GM13977 (cell line): ENCODE results near the gene RPS23.

Experiments
- DNase-seq: peaks from one replicate; pipeline ENCODE4 v3.0.0; 2012; ENCODE audit warnings: low spot score
- in situ Hi-C: fragments of 300-500 bp; cut with MboI; formaldehyde crosslinking; loops from one replicate; pipeline ENCODE4 v1.12.0; 2022; ENCODE audit warnings: low sequenced_read_pairs, low pct_unique_long_range_greater_than_20kb, mixed read lengths, inconsistent platforms; ENCODE audit not compliant: unreplicated experiment
- TF ChIP-seq, protein P1 (sequence below): IDR thresholded peaks from 2 replicates; pipeline ENCODE4 v1.5.1; 2012; ENCODE audit warnings: mild to moderate bottlenecking, control low read depth; ENCODE audit not compliant: insufficient read depth; ENCODE audit errors: extremely low read depth, missing control alignments

RPS23 gene

DNA sequence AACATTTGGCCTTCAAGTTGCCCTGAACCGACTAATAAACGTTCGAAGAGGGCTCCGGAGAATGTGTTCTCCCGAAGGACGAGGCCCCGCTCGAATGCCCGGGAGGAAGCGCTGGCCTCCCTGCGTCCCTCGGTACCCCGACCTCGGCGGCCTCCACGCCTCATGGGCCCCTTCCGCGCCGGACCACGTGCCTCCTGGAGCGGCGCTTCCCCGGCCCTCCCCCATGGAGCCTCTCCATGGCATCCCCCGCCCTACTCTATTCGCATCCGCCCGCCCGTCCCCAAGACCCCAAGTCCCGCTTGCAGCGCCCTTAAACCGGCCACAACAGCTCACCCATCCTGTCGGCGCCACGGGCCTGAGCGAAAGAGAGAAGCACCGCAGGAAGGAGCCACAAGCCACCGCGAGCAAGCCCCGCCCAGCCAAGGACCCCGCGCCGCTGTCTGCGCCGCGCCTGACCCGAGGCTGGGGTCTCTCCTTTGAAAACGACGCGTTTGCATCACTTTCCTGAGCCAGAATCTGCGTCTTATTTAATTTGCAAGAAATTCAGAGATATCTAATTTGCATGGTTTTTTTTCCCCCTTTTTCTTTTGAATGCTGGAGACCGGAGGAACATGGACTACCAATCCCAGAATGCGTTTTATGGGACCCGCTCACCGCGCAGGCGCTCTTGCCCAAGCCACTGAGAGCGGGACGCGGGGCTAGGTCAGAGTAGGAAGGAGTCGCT lies at the start of gene RPS23:
Gene RPS23 (minus strand): TSS at position 368 of the 724 bp plus-strand sequence. CDS start 31 bp downstream, at position 337.
- TF ChIP-seq, protein P1, sequence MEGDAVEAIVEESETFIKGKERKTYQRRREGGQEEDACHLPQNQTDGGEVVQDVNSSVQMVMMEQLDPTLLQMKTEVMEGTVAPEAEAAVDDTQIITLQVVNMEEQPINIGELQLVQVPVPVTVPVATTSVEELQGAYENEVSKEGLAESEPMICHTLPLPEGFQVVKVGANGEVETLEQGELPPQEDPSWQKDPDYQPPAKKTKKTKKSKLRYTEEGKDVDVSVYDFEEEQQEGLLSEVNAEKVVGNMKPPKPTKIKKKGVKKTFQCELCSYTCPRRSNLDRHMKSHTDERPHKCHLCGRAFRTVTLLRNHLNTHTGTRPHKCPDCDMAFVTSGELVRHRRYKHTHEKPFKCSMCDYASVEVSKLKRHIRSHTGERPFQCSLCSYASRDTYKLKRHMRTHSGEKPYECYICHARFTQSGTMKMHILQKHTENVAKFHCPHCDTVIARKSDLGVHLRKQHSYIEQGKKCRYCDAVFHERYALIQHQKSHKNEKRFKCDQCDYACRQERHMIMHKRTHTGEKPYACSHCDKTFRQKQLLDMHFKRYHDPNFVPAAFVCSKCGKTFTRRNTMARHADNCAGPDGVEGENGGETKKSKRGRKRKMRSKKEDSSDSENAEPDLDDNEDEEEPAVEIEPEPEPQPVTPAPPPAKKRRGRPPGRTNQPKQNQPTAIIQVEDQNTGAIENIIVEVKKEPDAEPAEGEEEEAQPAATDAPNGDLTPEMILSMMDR = no peak
- in situ Hi-C loops = no loop called here

DNA sequence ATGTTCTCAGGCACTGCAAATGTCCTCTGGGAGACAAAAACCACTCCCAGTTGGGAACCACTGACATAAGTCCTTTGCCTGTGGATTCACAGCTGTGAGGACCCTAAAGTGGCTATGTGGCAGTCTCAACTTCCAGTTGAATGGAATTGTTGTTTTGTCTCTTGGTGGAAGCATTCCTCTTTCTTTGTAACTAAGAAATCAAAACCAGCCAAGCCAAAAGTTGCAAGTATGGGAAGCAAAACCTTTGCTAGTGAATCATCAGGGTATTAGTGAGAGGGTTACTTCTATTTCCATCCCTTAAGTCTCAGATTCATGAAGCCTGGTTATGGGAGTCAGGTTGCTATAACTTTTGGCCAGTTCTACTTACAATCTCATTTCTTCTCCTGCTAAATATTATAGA lies 49.8 kb upstream of the RPS23 start:
- in situ Hi-C loops = no loop called here
- no peak for DNase-seq
- TF ChIP-seq, protein P1 = no peak

More for the DNA sequence above, at the start of gene RPS23:
- DNase-seq = peak; percentile 83

DNA sequence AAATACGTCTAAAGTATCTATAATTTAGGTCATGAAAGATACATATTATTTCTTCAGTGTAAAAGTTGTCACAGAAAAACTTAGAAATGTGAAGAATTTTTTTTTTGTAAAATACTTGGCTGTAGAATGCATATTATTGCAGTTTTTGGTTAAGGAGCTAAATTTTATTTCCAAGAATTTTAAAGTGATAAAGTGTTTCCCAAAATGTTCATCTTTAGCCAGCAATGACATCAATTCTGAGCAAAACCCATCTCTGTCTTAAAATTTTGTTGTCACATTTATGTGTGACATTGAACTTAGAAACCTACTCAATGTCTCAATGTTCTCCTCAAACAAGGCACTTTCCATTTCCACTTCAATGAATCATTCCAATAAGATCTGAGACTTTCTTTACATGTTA lies 47.8 kb upstream of the RPS23 start:
- TF ChIP-seq, protein P1 = no peak
- in situ Hi-C loops = no loop called here
- DNase-seq = no peak

DNA sequence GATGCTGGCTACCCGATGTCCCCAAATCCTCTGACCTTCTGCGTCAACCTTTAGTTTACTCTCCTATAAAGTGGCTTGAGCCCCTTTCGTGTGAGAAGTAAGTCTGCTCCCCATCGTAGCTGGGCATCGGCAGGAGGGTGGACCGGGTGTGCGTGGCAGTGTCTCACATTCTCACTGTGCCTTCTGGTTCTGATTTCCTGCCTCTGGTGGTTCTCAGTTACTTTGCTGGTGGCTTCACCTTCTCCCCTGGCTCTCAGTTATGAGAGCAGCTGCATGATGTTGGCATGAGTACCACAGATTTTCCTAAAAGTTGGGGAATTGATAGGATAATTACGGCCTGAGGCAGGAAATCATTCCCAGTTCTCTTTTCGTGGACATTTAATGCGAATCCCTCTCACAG lies 47.0 kb upstream of the RPS23 start:
- in situ Hi-C loops = no loop called here
- TF ChIP-seq, protein P1 = no peak
- no peak for DNase-seq

DNA sequence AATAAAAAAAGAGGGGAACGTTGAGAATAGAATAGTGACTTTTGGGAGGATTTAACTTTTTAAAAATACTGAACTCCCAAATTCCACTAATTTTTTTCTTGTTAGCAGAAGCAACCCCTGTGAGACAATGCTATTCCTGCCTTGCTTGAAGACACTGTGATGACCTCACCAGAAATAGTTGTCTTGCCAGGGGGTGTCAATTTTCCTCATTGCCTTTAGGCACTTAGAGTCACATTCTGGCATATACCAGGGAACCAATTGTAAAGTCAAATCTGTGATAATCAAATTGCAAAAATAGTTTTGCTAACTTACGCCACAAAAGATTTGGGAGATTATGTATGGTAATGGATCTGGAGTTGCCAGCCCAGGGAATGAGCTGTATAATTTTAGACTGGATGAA lies 42.8 kb upstream of the RPS23 start:
- DNase-seq = no peak
- TF ChIP-seq, protein P1 = no peak
- in situ Hi-C loops = no loop called here

DNA sequence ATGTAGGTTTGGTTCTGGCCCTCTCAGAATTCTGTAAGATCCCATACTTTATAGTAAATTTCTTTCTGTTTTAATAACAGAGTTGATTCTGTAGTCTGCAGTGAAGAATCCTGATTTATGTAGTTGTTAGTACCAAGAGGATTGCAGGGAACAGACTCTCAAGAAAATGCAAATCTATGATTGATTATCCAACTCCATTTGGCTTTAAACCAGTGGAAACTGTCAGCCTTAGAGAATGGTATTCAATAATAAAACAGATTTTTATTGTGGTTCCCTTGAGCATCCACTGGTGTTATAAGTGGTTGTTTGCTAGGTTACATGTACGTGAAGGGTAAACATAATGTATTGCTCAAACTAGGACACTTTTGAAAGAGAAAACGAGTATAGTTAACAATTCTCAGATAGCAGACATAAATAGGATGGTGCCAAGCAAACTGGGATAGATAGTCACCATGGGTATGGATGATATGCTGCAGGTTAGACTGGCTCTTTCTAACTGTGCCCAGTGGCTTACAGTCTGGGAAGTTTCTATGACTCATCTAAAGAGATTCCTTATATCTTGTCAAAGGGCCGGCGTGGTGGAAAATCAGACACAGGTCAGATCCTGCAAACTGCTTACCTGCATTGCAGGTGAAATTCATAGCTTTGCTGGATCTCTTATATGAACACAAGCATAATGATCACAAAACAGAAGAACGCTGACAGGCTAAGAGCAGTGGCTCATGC lies 41.7 kb upstream of the RPS23 start:
- in situ Hi-C loops = no loop called here

More for the DNA sequence above, 41.7 kb upstream of the RPS23 start:
- no peak for DNase-seq
- TF ChIP-seq, protein P1 = no peak
